ENCODE measurements around the gene RIT2.

GRCh38 chr18:43034683-43035500, 80.6 kb downstream of the RIT2 start:
- no peak for TF ChIP-seq TAF1 (IDR thresholded peaks at IDR 0.05; ENCODE audit: borderline replicate concordance, low read depth, low read length)
- no peak for TF ChIP-seq POLR2A (IDR thresholded peaks at IDR 0.05; ENCODE audit: low read depth, low read length)
